K562 (cell line): ENCODE results near the gene ZNF804A. TPM values are rescaled to one million over a fixed set of nuclear protein-coding genes. Genes with fewer than 3 reads are reported as not detected.

Source experiments
- ATAC-seq: fragments of 200-7000 bp; cut with Tn5 transposase; 3 replicates; pipeline ENCODE4 v1.9.1; 2020; ENCODE audit warnings: moderate library complexity
- BruUV-seq: library from RNA; stranded (reverse); fragments of 400-500 nt; replicated peaks from 2 replicates; lab custom pipeline; 2021; lab: Mats Ljungman, UMichigan
- CTCF ChIA-PET: fragments of 300-600 bp; formaldehyde crosslinking; extraction: SDS; loops from one replicate; lab custom pipeline; 2021; ENCODE audit warnings: low intra/inter-chr PET ratio; lab: Yijun Ruan, JAX
- POLR2A ChIA-PET: fragments of 300-600, 350-650 bp; sonication (Branson Sonifier 250); formaldehyde crosslinking; extraction: SDS; loops from one replicate; lab custom pipeline; 2021; ENCODE audit warnings: antibody characterized with exemption, inconsistent platforms; lab: Yijun Ruan, JAX
- DNase-seq, 4 experiments: peaks; one replicate each; pipeline versions ENCODE4 v3.0.0 to v3.0.0-alpha.2; 2011 to 2018; ENCODE audit warnings: low spot score in 3 of 4, mixed read lengths in 3 of 4; ENCODE audit errors: extremely low read depth in 1 of 4
- FAIRE-seq: peaks from 2 replicates; lab custom pipeline; 2011; peaks lifted over from hg19 to GRCh38; lab: Jason Lieb, UNC
- H2AFZ ChIP-seq: 2 replicates; pipeline ENCODE4 v1.6.0; 2011; ENCODE audit warnings: low read depth, low read length, control low read depth, inconsistent platforms
- H3K27ac ChIP-seq: fragments of 200-600 bp; 3 replicates; pipeline ENCODE4 v1.8.0; 2011; ENCODE audit warnings: low read depth, mild to moderate bottlenecking, control low read depth, inconsistent platforms, low read length, moderate library complexity, mixed read lengths; ENCODE audit errors: extremely low read depth
- H3K27me3 ChIP-seq, 2 experiments: fragments of 300-600 bp in 1 of 2; 2 replicates in 1 of 2; 3 replicates in 1 of 2; pipeline versions ENCODE4 v1.6.0 to v1.8.0; 2011; ENCODE audit warnings: inconsistent platforms in 2 of 2, low read length in 2 of 2, mild to moderate bottlenecking in 1 of 2, mixed read lengths in 1 of 2, moderate library complexity in 1 of 2; ENCODE audit not compliant: control insufficient read depth in 2 of 2, insufficient read depth in 2 of 2
- H3K36me3 ChIP-seq: fragments of 300-600 bp; 3 replicates; pipeline ENCODE4 v1.8.0; 2011; ENCODE audit warnings: mild to moderate bottlenecking, low read length, inconsistent platforms; ENCODE audit not compliant: control insufficient read depth, insufficient read depth
- H3K4me1 ChIP-seq, 2 experiments: fragments of 200-600 bp in 1 of 2; replicated peaks in 1 of 2; 2 replicates in 1 of 2; 3 replicates in 1 of 2; pipeline versions ENCODE4 v1.5.1 to v1.8.0; 2011; ENCODE audit warnings: inconsistent platforms in 2 of 2, low read length in 2 of 2, mild to moderate bottlenecking in 1 of 2, mixed read lengths in 1 of 2, moderate library complexity in 1 of 2; ENCODE audit not compliant: control insufficient read depth in 2 of 2, insufficient read depth in 2 of 2
- H3K4me2 ChIP-seq: 2 replicates; pipeline ENCODE4 v1.6.1; 2011; ENCODE audit warnings: low read length, control low read depth, inconsistent platforms, mixed read lengths; ENCODE audit not compliant: insufficient read depth
- H3K4me3 ChIP-seq: fragments of 200-600 bp; sonication (generic), shearing (Covaris generic); 2 replicates; pipeline ENCODE4 v1.5.1; 2016; ENCODE audit warnings: control low read depth, inconsistent platforms
- H3K79me2 ChIP-seq: fragments of 200-600 bp; 3 replicates; pipeline ENCODE4 v1.8.0; 2011; ENCODE audit warnings: low read length, inconsistent platforms; ENCODE audit not compliant: control insufficient read depth, insufficient read depth
- H3K9ac ChIP-seq, 2 experiments: 2 replicates each; pipeline versions ENCODE4 v1.6.0 to v1.6.1; 2011; ENCODE audit warnings: low read depth in 2 of 2, low read length in 2 of 2, control low read depth in 1 of 2, inconsistent platforms in 1 of 2, mild to moderate bottlenecking in 1 of 2, mixed read lengths in 1 of 2; ENCODE audit not compliant: insufficient read depth in 1 of 2
- H3K9me1 ChIP-seq: one replicate; pipeline ENCODE4 v1.6.0; 2011; ENCODE audit warnings: inconsistent platforms, mild to moderate bottlenecking, low read length, moderate library complexity; ENCODE audit not compliant: control insufficient read depth, insufficient read depth
- H3K9me3 ChIP-seq: replicated peaks from 2 replicates; pipeline ENCODE4 v1.5.1; 2011; ENCODE audit warnings: low read depth, low read length, inconsistent platforms; ENCODE audit not compliant: control insufficient read depth, insufficient read depth
- H4K20me1 ChIP-seq: replicated peaks from 2 replicates; pipeline ENCODE4 v1.6.1; 2011; ENCODE audit warnings: low read length, inconsistent platforms, mixed read lengths; ENCODE audit not compliant: control insufficient read depth, insufficient read depth
- ARID1B ChIP-seq: fragments of 450-650 bp; IDR thresholded peaks from 2 replicates; pipeline ENCODE4 v1.6.1; 2016; ENCODE audit warnings: antibody characterized with exemption, mild to moderate bottlenecking, inconsistent platforms
- C11orf30 ChIP-seq: fragments of 450-650 bp; IDR thresholded peaks from 2 replicates; pipeline ENCODE4 v1.6.1; 2016; ENCODE audit warnings: low read depth, mild to moderate bottlenecking
- MBD2 ChIP-seq: sonication (generic); IDR thresholded peaks from 2 replicates; pipeline ENCODE4 v1.6.1; 2016; ENCODE audit warnings: low read depth, borderline replicate concordance
- NFATC3 ChIP-seq: fragments of 450-650 bp; IDR thresholded peaks from 2 replicates; pipeline ENCODE4 v1.6.1; 2017; ENCODE audit warnings: mild to moderate bottlenecking
- RFX1 ChIP-seq: fragments of 450-650 bp; IDR thresholded peaks from 2 replicates; pipeline ENCODE4 v1.6.1; 2016; ENCODE audit warnings: mild to moderate bottlenecking, moderate library complexity
- RFX5 ChIP-seq: IDR thresholded peaks from 2 replicates; pipeline ENCODE4 v1.6.1; 2011; ENCODE audit warnings: low read depth, mild to moderate bottlenecking, improper control_type of control experiment, low read length
- ZNF316 ChIP-seq: fragments of 450-650 bp; IDR thresholded peaks from 2 replicates; pipeline ENCODE4 v1.6.1; 2016
- ZNF398 ChIP-seq: fragments of 250-450 bp; sonication (Bioruptor Pico); IDR thresholded peaks from 2 replicates; pipeline ENCODE4 v1.8.0; 2021; ENCODE audit warnings: moderate library complexity, mild to moderate bottlenecking, inconsistent platforms
- WGBS: fragments of 100-300 bp; shearing (Covaris generic); methylation state at CpG from one replicate; pipeline ENCODE4 v1.1.6; 2016; ENCODE audit warnings: low coverage, mixed read lengths; ENCODE audit not compliant: insufficient coverage; ENCODE audit errors: missing lambda C conversion rate; 5-methylcytosine and 5-hydroxymethylcytosine counted together
- in situ Hi-C: fragments of 300-500 bp; cut with MboI; formaldehyde crosslinking; loops from 4 replicates; pipeline ENCODE4 v1.15.0; 2018; ENCODE audit warnings: inconsistent platforms, mixed read lengths
- intact Hi-C: fragments of 100-400 bp; cut with micrococcal nuclease; formaldehyde crosslinking; loops from 2 replicates; pipeline ENCODE4 v1.14.2; 2022
- polyA plus RNA-seq, 8 experiments: library from polyadenylated mRNA; depleted of rRNA in 4 of 8; stranded (reverse) in 5 of 8; unstranded in 3 of 8; fragments of >200 nt; fragmentation: Nextera tagmentation in 2 of 8; fragmentation: Illumina TruSeq in 1 of 8; extraction: Ambion mirVana in 2 of 8; extraction: Trizol in 1 of 8; gene quantifications; 2 replicates each; pipeline versions ENCODE4 v1.2.1 to v1.2.3, GENCODE V29; 2011 to 2014; ENCODE audit warnings: inconsistent platforms in 1 of 8, missing spikeins in 1 of 8
- total RNA-seq, 7 experiments: library from RNA; depleted of rRNA in 6 of 7; stranded (reverse); fragments of >200 nt in 6 of 7; fragmentation: Illumina TruSeq in 2 of 7; extraction: Trizol in 2 of 7; gene quantifications; 2 replicates each; pipeline versions ENCODE4 v1.2.1 to v1.2.3, GENCODE V29; 2011 to 2021; ENCODE audit warnings: low replicate concordance in 1 of 7

ZNF804A gene
- total and polyA plus RNA-seq, 9 of the 15 experiments (the other 6 are each of a cell fraction or from before 2014, with no cell fraction given), result 0.01 to 1.2 (median 0.73) TPM

- TF ChIP-seq ZNF398 (CRISPR knock-in tag) (no peak), MBD2 (no peak), RFX5 (no peak)
Measured at GRCh38 chr2:184577743-184578142, 20.6 kb upstream of the ZNF804A start (continued).

- ChIA-PET POLR2A (no interaction called here), CTCF (no interaction called here)
- WGBS, result 3% methylated on average over 4 of the region's 4 CpGs
- H3K4me3 ChIP-seq, result no peak overlapping the region
- TF ChIP-seq ZNF316 (peak; percentile 49; the same call in 1 of the 2 replicates), NFATC3 (no peak), ARID1B (no peak), RFX1 (no peak), C11orf30 (0 out of 2 replicates have a peak, but pooled peaks have one; percentile 8)
- H3K9me3 ChIP-seq, result no peaks in the 10 kb centered on the region
- no peak overlapping the region for H2AFZ ChIP-seq
- H3K9ac ChIP-seq, result no peak overlapping the region
- in situ Hi-C loops, result no loop called here
- no TSS peak for BruUV-seq
- H4K20me1 ChIP-seq, result no peaks in the 10 kb centered on the region
- no peak for DNase-seq
- no peaks in the 10 kb centered on the region for H3K9me1 ChIP-seq
- no peaks in the 10 kb centered on the region for H3K4me1 ChIP-seq
- no peak overlapping the region for H3K4me2 ChIP-seq
- no peak for FAIRE-seq
- no peak for ATAC-seq
- no peaks in the 10 kb centered on the region for H3K79me2 ChIP-seq
- H3K27ac ChIP-seq, result no peak overlapping the region
- intact Hi-C loops, result no loop called here
- H3K36me3 ChIP-seq, result no peaks in the 10 kb centered on the region
- H3K27me3 ChIP-seq, result no peaks in the 10 kb centered on the region
Measured at GRCh38 chr2:184579226-184579625, 19.1 kb upstream of the ZNF804A start.
